NT2/D1 (cell line): ENCODE measurements around the gene RALGAPB.

Experiments
- DNase-seq: peaks from one replicate; pipeline ENCODE4 v3.0.0-alpha.2; 2011; ENCODE audit warnings: low read depth, low spot score
- H3K27me3 ChIP-seq: 2 replicates; pipeline ENCODE4 v1.6.0; 2011; ENCODE audit warnings: mild to moderate bottlenecking; ENCODE audit not compliant: insufficient read length, insufficient read depth
- H3K36me3 ChIP-seq: 2 replicates; pipeline ENCODE4 v1.6.1; 2011; ENCODE audit warnings: mild to moderate bottlenecking, low read length, mixed read lengths; ENCODE audit not compliant: insufficient read depth, insufficient read length
- H3K4me1 ChIP-seq: 2 replicates; pipeline ENCODE4 v1.5.1; 2011; ENCODE audit not compliant: insufficient read depth, insufficient read length
- H3K4me3 ChIP-seq: 2 replicates; pipeline ENCODE4 v1.5.1; 2011; ENCODE audit warnings: low read depth; ENCODE audit not compliant: insufficient read length
- H3K9ac ChIP-seq: 2 replicates; pipeline ENCODE4 v1.6.0; 2011; ENCODE audit warnings: low read depth; ENCODE audit not compliant: insufficient read length
- H3K9me3 ChIP-seq: 2 replicates; pipeline ENCODE4 v1.5.1; 2011; ENCODE audit warnings: mild to moderate bottlenecking, low read length; ENCODE audit not compliant: insufficient read depth
- SUZ12 ChIP-seq: IDR thresholded peaks from 2 replicates; pipeline ENCODE4 v1.6.1; 2011; ENCODE audit not compliant: insufficient read length, insufficient read depth; ENCODE audit errors: extremely low read depth
- YY1 ChIP-seq: IDR thresholded peaks from 2 replicates; pipeline ENCODE4 v1.6.1; 2011; ENCODE audit not compliant: insufficient read length, insufficient read depth
- ZNF274 ChIP-seq: IDR thresholded peaks from 2 replicates; pipeline ENCODE4 v1.6.1; 2011; ENCODE audit warnings: mild to moderate bottlenecking, low read depth, low read length

RALGAPB gene

GRCh38 chr20:38581830-38582358 is 109.3 kb downstream of the RALGAPB start:
- Histone ChIP-seq H3K4me3 (no peak overlapping the region), H3K4me1 (peaks cover 12% of the 10 kb centered on the region), H3K27me3 (no peaks in the 10 kb centered on the region), H3K9ac (no peak overlapping the region), H3K36me3 (peaks cover 8% of the 10 kb centered on the region), H3K9me3 (no peaks in the 10 kb centered on the region)
- TF ChIP-seq ZNF274 (no peak), YY1 (no peak), SUZ12 (no peak)
- no peak for DNase-seq

GRCh38 chr20:38583306-38583705 is 110.7 kb downstream of the RALGAPB start:
- no peak for TF ChIP-seq ZNF274
- TF ChIP-seq YY1: no peak
- no peak for TF ChIP-seq SUZ12
- no peaks in the 10 kb centered on the region for H3K27me3 ChIP-seq
- peaks cover 12% of the 10 kb centered on the region for H3K4me1 ChIP-seq
- no peaks in the 10 kb centered on the region for H3K9me3 ChIP-seq
- no peaks in the 10 kb centered on the region for H3K36me3 ChIP-seq
- DNase-seq: no peak
- no peak overlapping the region for H3K9ac ChIP-seq
- H3K4me3 ChIP-seq: no peak overlapping the region

GRCh38 chr20:38584099-38584763 is 111.6 kb downstream of the RALGAPB start:
- Histone ChIP-seq H3K27me3 (no peaks in the 10 kb centered on the region), H3K9ac (no peak overlapping the region), H3K4me1 (peaks cover 12% of the 10 kb centered on the region), H3K4me3 (no peak overlapping the region), H3K36me3 (no peaks in the 10 kb centered on the region), H3K9me3 (no peaks in the 10 kb centered on the region)
- DNase-seq: no peak
- TF ChIP-seq SUZ12 (no peak), YY1 (no peak), ZNF274 (no peak)

- no peaks in the 10 kb centered on the region for H3K27me3 ChIP-seq
- H3K9me3 ChIP-seq: no peaks in the 10 kb centered on the region
- no peak for TF ChIP-seq ZNF274
- TF ChIP-seq SUZ12: no peak
- no peak for TF ChIP-seq YY1
- H3K9ac ChIP-seq: no peak overlapping the region
- no peak overlapping the region for H3K4me3 ChIP-seq
- peaks cover 12% of the 10 kb centered on the region for H3K4me1 ChIP-seq
- H3K36me3 ChIP-seq: no peaks in the 10 kb centered on the region
- DNase-seq: no peak
These were observed 112.9 kb downstream of the RALGAPB start for GRCh38 chr20:38585404-38586180.

- Histone ChIP-seq H3K9me3 (no peaks in the 10 kb centered on the region), H3K4me3 (no peak overlapping the region), H3K27me3 (no peaks in the 10 kb centered on the region), H3K36me3 (no peaks in the 10 kb centered on the region), H3K4me1 (peaks cover 8% of the 10 kb centered on the region), H3K9ac (no peak overlapping the region)
- DNase-seq: no peak
- TF ChIP-seq ZNF274 (no peak), SUZ12 (no peak), YY1 (no peak)
These were observed 113.5 kb downstream of the RALGAPB start for GRCh38 chr20:38586181-38586525.

- Histone ChIP-seq H3K9ac (no peak overlapping the region), H3K36me3 (no peaks in the 10 kb centered on the region), H3K4me3 (no peak overlapping the region), H3K9me3 (no peaks in the 10 kb centered on the region), H3K27me3 (no peaks in the 10 kb centered on the region), H3K4me1 (peaks cover 2% of the 10 kb centered on the region)
- no peak for TF ChIP-seq YY1
- TF ChIP-seq SUZ12: no peak
- TF ChIP-seq ZNF274: no peak
- no peak for DNase-seq
These were observed 115.7 kb downstream of the RALGAPB start for GRCh38 chr20:38588303-38588702.

- no peak for DNase-seq
- no peaks in the 10 kb centered on the region for H3K27me3 ChIP-seq
- no peak for TF ChIP-seq ZNF274
- TF ChIP-seq YY1: no peak
- TF ChIP-seq SUZ12: no peak
- no peak overlapping the region for H3K9ac ChIP-seq
- H3K4me1 ChIP-seq: peaks cover 2% of the 10 kb centered on the region
- H3K9me3 ChIP-seq: no peaks in the 10 kb centered on the region
- H3K4me3 ChIP-seq: no peak overlapping the region
- H3K36me3 ChIP-seq: no peaks in the 10 kb centered on the region
These were observed 116.7 kb downstream of the RALGAPB start for GRCh38 chr20:38589351-38589750.
